ENCODE measurements around the gene TNFRSF11A.

GRCh38 chr18:62372156-62372555, 47.0 kb downstream of the TNFRSF11A start:
- TF ChIP-seq, protein P1, sequence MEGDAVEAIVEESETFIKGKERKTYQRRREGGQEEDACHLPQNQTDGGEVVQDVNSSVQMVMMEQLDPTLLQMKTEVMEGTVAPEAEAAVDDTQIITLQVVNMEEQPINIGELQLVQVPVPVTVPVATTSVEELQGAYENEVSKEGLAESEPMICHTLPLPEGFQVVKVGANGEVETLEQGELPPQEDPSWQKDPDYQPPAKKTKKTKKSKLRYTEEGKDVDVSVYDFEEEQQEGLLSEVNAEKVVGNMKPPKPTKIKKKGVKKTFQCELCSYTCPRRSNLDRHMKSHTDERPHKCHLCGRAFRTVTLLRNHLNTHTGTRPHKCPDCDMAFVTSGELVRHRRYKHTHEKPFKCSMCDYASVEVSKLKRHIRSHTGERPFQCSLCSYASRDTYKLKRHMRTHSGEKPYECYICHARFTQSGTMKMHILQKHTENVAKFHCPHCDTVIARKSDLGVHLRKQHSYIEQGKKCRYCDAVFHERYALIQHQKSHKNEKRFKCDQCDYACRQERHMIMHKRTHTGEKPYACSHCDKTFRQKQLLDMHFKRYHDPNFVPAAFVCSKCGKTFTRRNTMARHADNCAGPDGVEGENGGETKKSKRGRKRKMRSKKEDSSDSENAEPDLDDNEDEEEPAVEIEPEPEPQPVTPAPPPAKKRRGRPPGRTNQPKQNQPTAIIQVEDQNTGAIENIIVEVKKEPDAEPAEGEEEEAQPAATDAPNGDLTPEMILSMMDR (IDR thresholded peaks at IDR 0.05; ENCODE audit: borderline replicate concordance, extremely low read depth, low read length, poor library complexity, severe bottlenecking) = no peak
- no peak for TF ChIP-seq EZH2 (IDR thresholded peaks at IDR 0.05; ENCODE audit: borderline replicate concordance, low read depth, low read length, severe bottlenecking)
